Raji (cell line): ENCODE results near the gene UBE2L6.

Source experiments
- POLR2A ChIP-seq: IDR thresholded peaks from 2 replicates; pipeline ENCODE4 v1.6.1; 2011; ENCODE audit warnings: low read depth, low read length, control low read depth; ENCODE audit not compliant: insufficient read depth

The UBE2L6 gene

DNA sequence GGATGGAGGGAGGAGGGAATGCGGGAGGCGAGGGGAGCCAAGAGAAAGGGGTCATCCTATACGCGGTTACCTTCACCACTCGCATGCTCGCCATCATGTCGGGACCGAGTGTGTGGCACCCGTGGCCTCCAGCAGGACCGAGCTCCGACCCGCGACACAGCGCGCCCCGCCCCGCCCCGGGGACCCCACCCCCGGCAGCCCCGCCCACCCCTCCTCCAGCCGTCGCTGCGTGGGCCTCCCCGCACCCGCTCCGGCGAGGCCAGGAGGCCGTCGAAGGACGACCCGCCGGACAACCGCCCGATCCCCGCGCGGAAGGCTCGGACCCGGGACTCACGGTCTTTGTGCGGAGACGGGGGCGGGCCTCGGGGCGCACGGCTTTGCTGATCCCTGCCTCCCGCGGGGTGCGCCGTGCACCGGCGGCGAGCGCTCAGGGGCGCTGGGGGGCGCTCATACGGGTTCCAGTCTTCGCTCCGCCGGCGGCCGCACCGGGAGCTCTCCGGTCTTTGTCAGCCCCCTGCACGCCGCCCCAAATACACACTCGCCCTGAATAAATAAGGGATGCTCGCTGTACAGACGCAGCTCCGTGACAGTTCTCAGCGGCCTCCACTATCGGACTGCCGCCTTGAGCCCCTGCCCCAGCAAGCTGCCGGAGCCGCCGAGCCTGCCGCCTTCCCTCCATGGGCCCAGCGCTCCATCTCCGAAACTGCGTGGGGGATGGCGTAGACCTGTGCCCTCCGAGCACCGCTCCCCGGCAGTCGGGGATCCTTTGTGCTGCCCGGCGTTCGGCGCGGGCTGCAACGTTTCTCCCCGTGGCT lies at the start of gene UBE2L6:
Gene UBE2L6, minus strand, starts transcription at position 158 of the 815 bp plus-strand sequence. Its CDS starts 61 bp downstream, at position 97.
- TF ChIP-seq POLR2A: peak; percentile 76

DNA sequence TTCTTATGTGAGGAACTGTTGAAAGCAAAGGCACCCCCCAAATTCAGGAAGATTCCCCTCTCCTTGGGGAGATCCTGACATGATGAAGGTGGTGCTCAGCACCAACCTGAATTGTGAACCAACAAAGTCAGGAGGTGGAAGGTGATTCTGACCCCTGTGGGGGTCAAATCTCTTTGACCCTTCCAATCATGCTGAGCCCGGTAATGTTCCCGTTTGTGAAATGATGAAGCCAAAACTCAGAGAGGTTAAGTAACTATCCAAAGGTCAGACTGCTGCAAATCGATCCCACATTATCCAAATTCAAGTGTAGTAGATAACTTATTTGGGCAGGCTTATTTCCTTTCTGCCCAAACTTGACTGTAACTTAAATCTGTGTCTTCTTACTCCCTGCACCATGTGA lies 49.1 kb upstream of the UBE2L6 start:
- no peak for TF ChIP-seq POLR2A

DNA sequence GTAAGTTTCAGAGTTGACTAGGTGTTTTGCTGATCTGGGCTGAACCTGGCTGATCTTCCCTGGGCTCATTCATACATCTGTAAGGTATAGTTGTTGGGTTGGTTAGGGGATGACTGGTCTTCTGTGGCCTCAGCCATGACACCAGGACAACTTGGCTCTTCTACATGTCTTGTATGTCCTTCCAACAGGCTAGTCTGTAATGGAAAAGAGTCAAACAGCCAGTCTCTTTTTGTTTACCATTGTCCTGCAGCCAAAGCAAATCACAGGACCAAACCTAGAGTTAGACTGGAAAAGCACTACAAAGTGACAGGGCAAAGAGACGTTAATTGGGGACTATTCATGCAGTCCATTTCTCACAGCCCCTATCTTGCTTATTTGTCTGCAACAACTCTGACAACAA lies 47.8 kb upstream of the UBE2L6 start:
- no peak for TF ChIP-seq POLR2A

DNA sequence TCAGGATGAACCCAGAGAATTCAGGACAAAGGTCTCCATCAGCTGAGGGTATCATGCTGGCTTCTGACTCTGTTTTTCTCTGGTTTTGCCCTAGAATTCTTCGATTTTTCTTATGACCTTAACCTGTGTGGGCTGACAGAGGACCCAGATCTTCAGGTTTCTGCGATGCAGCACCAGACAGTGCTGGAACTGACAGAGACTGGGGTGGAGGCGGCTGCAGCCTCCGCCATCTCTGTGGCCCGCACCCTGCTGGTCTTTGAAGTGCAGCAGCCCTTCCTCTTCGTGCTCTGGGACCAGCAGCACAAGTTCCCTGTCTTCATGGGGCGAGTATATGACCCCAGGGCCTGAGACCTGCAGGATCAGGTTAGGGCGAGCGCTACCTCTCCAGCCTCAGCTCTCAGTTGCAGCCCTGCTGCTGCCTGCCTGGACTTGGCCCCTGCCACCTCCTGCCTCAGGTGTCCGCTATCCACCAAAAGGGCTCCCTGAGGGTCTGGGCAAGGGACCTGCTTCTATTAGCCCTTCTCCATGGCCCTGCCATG lies 46.8 kb upstream of the UBE2L6 start:
- no peak for TF ChIP-seq POLR2A

DNA sequence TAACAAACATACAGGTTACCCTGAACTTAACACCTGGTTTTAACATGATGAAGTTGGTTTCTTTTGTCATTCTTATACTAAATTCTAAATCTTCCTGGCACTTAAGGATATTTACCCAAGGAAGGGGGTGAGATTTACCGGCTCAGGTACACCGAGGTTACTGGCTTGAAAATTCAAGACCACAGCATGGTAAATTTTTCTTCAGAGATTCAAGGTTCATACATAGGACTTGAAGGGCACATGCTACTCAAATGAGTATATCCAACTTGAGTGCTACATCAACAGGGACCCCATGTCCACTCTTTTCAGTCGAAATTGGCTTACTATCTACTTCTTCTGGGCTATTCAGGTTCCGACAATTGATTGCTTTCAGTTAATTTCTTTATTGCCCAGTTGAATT lies 42.7 kb upstream of the UBE2L6 start:
- TF ChIP-seq POLR2A: no peak

DNA sequence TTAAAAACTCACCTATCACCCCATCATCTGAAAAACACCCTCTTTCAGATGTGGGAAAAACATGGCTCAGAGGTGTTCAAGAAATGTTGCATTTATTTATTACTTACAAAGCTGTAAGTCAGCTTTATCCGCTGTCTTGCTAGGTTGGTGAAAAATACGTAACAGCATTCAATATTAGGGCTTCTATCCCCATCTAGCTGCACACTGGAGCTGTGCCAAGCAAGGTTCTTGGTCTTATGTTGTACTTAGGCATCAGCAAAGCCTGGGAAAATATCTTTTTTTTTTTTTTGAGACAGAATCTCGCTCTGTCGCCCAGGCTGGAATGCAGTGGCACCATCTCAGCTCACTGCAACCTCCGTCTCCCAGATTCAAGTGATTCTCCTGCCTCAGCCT lies 37.6 kb upstream of the UBE2L6 start:
- no peak for TF ChIP-seq POLR2A

DNA sequence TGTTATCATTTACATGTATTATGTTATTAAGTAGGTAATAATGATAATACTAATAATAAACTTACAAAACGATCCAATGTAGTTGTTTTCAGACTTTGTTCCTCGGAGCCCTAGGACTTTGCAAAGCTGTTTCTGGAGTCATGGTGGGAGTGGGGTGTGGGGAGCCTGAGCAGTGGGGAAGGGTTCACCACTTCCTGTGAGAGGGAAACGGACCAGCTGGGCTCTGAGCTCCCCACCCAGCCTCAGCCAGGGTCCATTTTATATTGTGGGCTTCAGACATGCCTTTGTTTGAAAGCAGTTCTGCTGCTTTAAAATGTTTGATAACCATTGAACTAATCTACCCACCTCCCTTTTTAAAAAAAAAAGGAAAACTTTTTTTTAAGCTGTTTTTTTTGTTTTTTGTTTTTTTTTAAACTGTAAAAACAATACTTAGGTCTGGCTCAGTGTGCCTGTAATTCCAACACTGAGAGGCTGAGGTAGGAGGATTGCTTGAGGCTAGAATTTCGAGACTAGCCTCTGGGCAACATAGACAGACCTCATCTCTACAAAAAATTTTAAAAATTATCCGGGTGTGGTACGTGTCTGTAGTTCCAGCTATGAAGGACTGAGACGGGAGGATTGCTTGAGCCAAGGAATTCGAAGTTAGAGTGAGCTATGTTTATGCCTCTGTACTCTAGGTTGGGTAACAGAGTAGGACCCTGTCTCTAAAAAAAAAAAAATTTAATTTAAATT lies 37.0 kb upstream of the UBE2L6 start:
- no peak for TF ChIP-seq POLR2A

DNA sequence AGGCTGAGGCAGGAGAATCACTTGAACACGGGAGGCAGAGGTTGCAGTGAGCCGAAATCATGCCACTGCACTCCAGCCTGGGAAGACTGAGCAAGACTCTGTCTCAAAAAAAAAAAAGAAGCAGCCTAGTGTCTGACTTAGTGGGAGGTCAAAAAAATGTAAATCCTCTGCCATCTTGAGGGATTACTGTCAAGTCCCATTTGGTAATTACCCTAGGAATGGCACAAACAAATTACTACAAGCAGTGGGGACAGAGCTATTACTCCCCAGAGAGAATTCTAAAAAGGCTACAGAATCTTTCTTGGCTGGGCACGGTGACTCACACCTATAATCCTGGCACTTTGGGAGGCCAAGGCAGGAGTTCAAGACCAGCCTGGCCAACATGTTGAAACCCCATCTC lies 33.8 kb upstream of the UBE2L6 start:
- no peak for TF ChIP-seq POLR2A

DNA sequence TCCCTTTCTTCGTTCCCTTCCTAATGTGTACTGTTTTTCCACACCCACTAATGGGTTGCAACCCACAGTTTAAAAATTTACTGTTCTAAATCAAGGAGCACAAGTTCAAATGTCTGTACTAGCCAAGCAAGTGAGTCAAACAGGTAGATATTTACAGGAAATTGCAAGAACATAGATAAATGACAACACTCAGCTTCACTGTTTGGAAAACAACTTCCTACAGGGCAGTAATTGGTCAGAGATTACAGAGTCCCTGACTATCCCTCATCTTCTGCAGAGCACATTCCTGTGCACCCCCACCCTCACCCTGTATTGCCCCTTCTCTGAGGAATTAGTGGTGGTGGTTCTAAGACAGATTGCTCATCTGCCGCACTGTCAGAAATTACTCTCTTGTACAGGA lies 31.9 kb upstream of the UBE2L6 start:
- TF ChIP-seq POLR2A: no peak

DNA sequence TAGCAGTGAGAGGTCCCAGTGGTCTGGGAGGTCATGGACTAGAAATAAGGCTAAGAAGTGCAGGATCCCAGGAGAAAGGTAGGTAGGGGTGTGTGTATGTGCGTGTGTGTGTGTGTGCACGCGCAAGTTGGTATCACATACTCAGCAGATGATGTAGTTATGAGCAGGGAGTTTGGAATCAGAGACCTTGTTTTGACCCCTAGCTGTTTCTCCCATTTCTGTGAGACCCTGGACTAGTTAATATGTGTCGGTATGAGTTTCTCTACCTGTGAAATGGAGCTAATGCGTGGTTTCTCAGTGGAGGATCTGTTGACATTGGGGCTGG lies 31.3 kb upstream of the UBE2L6 start:
- TF ChIP-seq POLR2A: no peak

DNA sequence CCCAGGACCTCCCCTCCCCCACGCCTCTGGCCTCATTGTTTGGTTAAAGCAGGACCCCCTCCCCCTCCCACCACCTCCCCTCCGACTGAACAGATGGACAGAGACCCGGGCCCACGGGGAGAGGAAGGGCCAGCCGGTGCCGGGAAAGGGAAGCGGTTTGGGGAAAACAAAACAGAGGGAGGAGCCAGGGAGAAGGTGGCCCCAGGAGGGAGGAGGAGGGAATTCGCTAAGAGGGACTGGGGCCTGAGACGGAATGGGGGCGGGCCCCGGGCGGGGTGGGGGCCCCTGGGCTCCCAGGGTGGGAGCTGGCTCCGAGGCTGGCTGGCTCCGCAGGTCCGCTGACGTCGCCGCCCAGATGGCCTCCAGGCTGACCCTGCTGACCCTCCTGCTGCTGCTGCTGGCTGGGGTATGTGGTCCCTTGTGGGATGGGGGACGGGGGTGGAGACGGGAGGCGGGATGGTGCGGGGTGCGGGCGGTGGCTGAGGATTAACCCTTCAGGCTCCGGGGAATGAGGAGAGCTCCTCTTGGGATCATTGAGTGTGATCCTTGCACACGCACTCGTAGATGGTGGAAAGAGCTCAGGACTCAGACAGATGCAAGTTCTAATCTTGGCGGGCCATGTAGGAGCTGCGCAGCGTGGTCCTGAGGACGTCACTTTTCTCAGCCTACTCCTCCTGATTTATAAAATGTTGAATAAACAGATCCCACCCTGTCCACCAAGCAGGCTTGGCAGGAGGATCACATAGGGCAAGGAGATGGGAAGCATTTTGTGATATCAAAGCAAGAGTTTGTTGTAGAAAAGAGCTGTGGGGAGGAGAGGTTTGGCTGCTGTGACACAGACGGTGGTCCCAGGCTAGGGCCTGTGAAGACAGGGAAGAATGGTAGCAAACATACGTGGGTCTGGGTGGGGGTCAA lies 30.7 kb upstream of the UBE2L6 start:
- no peak for TF ChIP-seq POLR2A

DNA sequence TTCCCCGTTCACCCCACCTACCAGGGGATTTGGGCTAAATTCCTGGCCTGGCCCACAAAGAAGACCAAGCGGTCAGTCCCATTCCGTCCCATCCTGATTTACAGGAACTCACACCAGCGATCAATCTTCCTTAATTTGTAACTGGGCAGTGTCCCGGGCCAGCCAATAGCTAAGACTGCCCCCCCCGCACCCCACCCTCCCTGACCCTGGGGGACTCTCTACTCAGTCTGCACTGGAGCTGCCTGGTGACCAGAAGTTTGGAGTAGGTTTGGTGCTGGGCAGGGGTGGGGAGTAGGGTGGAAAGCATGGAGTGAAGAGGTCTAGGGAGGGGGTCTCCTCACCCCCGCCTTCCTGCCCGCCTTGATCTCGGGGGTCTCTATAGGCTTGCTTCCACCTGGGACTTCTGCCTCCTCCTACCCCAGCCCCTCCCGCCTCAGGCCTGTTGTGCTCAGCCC lies 30.0 kb upstream of the UBE2L6 start, which contains the start of gene SERPING1:
Gene SERPING1, plus strand, starts transcription at position 225 of the 455 bp plus-strand sequence. CDS start 586 bp downstream, outside the sequence.
- no peak for TF ChIP-seq POLR2A

DNA sequence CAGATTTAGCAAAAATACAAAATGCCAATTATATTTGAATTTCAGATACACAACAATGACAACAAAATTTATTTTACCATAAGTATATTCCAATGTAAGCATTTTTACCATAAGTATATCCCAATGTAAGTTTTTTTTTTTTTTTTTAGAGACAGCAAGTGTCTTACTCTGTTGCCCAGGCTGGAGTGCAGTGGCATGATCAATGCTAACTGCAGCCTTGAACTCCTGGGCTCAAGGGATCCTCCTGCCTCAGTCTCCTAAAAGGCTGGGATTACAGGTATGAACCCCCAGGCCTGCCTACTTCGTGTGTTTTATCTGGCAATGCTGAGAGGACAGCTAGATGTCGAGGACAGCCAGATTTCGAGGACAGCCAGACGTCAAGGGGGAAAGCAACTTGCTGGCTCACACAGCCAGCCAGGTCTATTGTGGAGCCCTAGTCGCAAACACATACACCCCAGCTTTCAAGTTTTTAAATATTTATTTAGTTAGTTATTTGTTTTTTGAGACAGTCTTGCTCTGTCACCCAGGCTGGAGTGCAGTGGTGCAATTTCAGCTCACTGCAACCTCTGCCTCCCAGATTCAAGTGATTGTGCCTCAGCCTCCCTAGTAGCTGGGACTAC lies 28.9 kb upstream of the UBE2L6 start:
- TF ChIP-seq POLR2A: no peak

DNA sequence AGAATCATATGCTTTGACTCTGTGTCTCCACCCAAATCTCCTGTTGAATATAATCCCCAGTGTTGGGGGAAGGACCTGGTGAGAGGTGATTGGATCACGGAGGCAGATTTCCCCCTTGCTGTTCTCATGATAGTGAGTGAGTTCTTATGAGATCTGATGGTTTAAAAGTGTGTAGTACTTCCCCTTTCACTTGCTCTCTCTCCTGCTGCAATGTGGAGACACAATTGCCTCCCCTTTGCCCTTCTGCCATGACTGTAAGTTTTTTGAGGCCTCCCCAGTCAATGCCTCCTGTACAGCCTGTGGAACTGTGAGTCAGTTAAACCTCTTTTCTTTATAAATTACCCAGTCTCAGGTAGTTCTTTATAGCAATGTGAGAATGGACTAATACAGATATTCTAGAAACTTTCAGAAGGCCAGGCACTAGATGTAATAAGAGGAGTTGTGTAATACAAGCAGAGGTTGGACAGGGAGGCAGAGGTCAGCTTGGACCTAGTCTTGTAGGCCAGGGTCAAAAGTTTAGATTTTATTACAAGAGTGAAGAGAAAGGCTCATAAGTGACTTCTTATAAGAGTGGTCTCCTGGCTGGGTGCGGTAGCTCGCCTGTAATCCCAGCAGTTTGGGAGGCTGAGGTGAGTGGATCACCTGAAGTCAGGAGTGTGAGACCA lies 20.7 kb upstream of the UBE2L6 start:
- no peak for TF ChIP-seq POLR2A
